BLaER1 (cell line): Measurements from ENCODE around the gene TANGO2.
A peak's percentile ranks its signal among the peaks of the same experiment; 100 is the strongest.

Experiments used
- H3K27ac ChIP-seq: shearing (Covaris generic); formaldehyde crosslinking; 2 replicates; pipeline ENCODE4 v1.8.1; 2022
- H3K27me3 ChIP-seq: shearing (Covaris generic); formaldehyde crosslinking; 2 replicates; pipeline ENCODE4 v1.8.1; 2022
- H3K36me3 ChIP-seq: shearing (Covaris generic); formaldehyde crosslinking; 2 replicates; pipeline ENCODE4 v1.8.1; 2022
- H3K4me1 ChIP-seq: shearing (Covaris generic); formaldehyde crosslinking; 2 replicates; pipeline ENCODE4 v1.8.1; 2022
- H3K4me2 ChIP-seq: shearing (Covaris generic); formaldehyde crosslinking; 2 replicates; pipeline ENCODE4 v1.8.1; 2022
- H3K4me3 ChIP-seq: shearing (Covaris generic); formaldehyde crosslinking; 2 replicates; pipeline ENCODE4 v1.8.1; 2022
- H3K9ac ChIP-seq: shearing (Covaris generic); formaldehyde crosslinking; 2 replicates; pipeline ENCODE4 v1.8.1; 2022
- H3K9me3 ChIP-seq: shearing (Covaris generic); formaldehyde crosslinking; 2 replicates; pipeline ENCODE4 v1.8.1; 2022
- H4K20me1 ChIP-seq: shearing (Covaris generic); formaldehyde crosslinking; 2 replicates; pipeline ENCODE4 v1.8.1; 2022
- Cebpa-rat ChIP-seq: shearing (Covaris generic); IDR thresholded peaks from 2 replicates; pipeline ENCODE4 v1.8.1; 2022

The TANGO2 gene

GRCh38 chr22:19995611-19996339, 25.1 kb upstream of the TANGO2 start:
- no peak for TF ChIP-seq Cebpa-rat
- H3K27ac ChIP-seq, result peak overlapping the region; percentile 49
- H3K4me3 ChIP-seq, result no peak overlapping the region
- H3K9ac ChIP-seq, result peak overlapping the region; percentile 48; the same call in 1 of the 2 replicates
- H3K4me1 ChIP-seq, result peaks cover 83% of the 10 kb centered on the region
- H3K4me2 ChIP-seq, result peak overlapping the region; percentile 87
- H3K9me3 ChIP-seq, result no peaks in the 10 kb centered on the region
- no peaks in the 10 kb centered on the region for H4K20me1 ChIP-seq
- no peaks in the 10 kb centered on the region for H3K36me3 ChIP-seq
- H3K27me3 ChIP-seq, result no peaks in the 10 kb centered on the region

- Histone ChIP-seq H3K4me2 (peak overlapping the region; percentile 87), H4K20me1 (no peaks in the 10 kb centered on the region), H3K27me3 (no peaks in the 10 kb centered on the region), H3K4me3 (no peak overlapping the region), H3K27ac (no peak overlapping the region), H3K4me1 (peaks cover 85% of the 10 kb centered on the region), H3K9ac (no peak overlapping the region), H3K36me3 (no peaks in the 10 kb centered on the region), H3K9me3 (no peaks in the 10 kb centered on the region)
- no peak for TF ChIP-seq Cebpa-rat
Observed at GRCh38 chr22:19996694-19997384, 24.1 kb upstream of the TANGO2 start.

- H3K36me3 ChIP-seq, result no peaks in the 10 kb centered on the region
- H3K27ac ChIP-seq, result peak overlapping the region; percentile 50; the same call in 1 of the 2 replicates
- peak overlapping the region; percentile 78 for H3K4me2 ChIP-seq
- H3K4me1 ChIP-seq, result peaks cover 85% of the 10 kb centered on the region
- TF ChIP-seq Cebpa-rat, result no peak
- no peak overlapping the region for H3K4me3 ChIP-seq
- no peaks in the 10 kb centered on the region for H3K27me3 ChIP-seq
- 0 out of 2 replicates have a peak overlapping the region, but pooled peaks have one; percentile 20 for H3K9ac ChIP-seq
- no peaks in the 10 kb centered on the region for H3K9me3 ChIP-seq
- no peaks in the 10 kb centered on the region for H4K20me1 ChIP-seq
Observed at GRCh38 chr22:19997561-19998231, 23.2 kb upstream of the TANGO2 start.

DNA sequence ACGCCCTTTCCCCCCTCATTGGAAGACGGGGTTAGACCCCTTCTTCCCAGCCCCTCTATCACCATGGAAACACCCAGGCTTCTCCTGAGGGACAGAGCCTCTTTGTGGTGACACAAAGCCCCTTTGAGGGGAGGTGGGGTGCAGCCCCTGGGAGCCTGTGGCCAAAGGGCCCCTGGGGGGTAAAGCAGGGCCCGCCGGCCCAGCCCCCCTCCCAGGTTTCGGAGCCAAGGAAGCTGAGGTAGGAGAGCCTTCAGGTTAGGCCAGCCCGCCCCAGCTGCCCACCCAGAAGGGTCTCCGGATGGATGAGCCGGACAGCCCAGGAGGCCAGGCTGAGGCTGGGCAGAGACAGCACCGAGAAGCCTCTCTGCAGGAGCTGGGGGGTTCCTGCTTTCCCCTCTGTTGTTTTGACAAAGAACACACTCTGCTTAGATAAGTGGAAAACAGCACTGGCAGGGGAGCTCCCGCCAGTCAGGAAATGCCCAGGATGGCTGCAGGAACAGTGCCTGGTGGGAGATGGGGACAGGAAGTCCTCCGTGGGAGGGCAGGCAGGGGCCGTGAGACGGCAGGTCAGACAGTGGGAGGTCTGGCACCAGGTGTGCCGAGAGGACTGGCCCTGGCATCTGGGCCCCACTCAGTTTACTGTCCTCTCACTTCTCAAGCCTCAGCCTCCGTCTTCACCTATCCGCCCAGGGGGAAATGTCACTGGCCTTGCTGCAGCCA, 22.5 kb upstream of the TANGO2 start:
- H3K27me3 ChIP-seq, result no peaks in the 10 kb centered on the region
- H3K27ac ChIP-seq, result peak overlapping the region; percentile 50; the same call in 1 of the 2 replicates
- peaks cover 3% of the 10 kb centered on the region for H3K9me3 ChIP-seq
- no peak overlapping the region for H3K4me3 ChIP-seq
- no peak for TF ChIP-seq Cebpa-rat
- no peaks in the 10 kb centered on the region for H3K36me3 ChIP-seq
- peak overlapping the region; percentile 78 for H3K4me2 ChIP-seq
- H3K9ac ChIP-seq, result peak overlapping the region; percentile 20; the same call in 1 of the 2 replicates
- peaks cover 86% of the 10 kb centered on the region for H3K4me1 ChIP-seq
- H4K20me1 ChIP-seq, result no peaks in the 10 kb centered on the region

- H3K4me1 ChIP-seq, result peaks cover 86% of the 10 kb centered on the region
- no peaks in the 10 kb centered on the region; the same call in 1 of the 2 replicates for H3K36me3 ChIP-seq
- H3K27me3 ChIP-seq, result no peaks in the 10 kb centered on the region
- peak overlapping the region; percentile 78 for H3K4me2 ChIP-seq
- H4K20me1 ChIP-seq, result no peaks in the 10 kb centered on the region
- no peak overlapping the region for H3K4me3 ChIP-seq
- H3K27ac ChIP-seq, result 0 out of 2 replicates have a peak overlapping the region, but pooled peaks have one; percentile 50
- no peak overlapping the region for H3K9ac ChIP-seq
- H3K9me3 ChIP-seq, result peaks cover 11% of the 10 kb centered on the region
- no peak for TF ChIP-seq Cebpa-rat
Observed at GRCh38 chr22:19998991-19999820, 21.7 kb upstream of the TANGO2 start.

- Histone ChIP-seq H3K9ac (peak overlapping the region; percentile 25; the same call in 1 of the 2 replicates), H4K20me1 (no peaks in the 10 kb centered on the region), H3K4me1 (peaks cover 77% of the 10 kb centered on the region), H3K9me3 (peaks cover 17% of the 10 kb centered on the region), H3K4me2 (peak overlapping the region; percentile 78), H3K36me3 (no peaks in the 10 kb centered on the region; the same call in 1 of the 2 replicates), H3K27ac (peak overlapping the region; percentile 33; the same call in 1 of the 2 replicates), H3K4me3 (no peak overlapping the region), H3K27me3 (no peaks in the 10 kb centered on the region)
- no peak for TF ChIP-seq Cebpa-rat
Observed at GRCh38 chr22:20000246-20001081, 20.4 kb upstream of the TANGO2 start.

GRCh38 chr22:20001082-20001638, 19.8 kb upstream of the TANGO2 start:
- no peaks in the 10 kb centered on the region; the same call in 1 of the 2 replicates for H3K36me3 ChIP-seq
- TF ChIP-seq Cebpa-rat, result no peak
- H3K4me1 ChIP-seq, result peaks cover 70% of the 10 kb centered on the region
- H3K9ac ChIP-seq, result peak overlapping the region; percentile 25; the same call in 1 of the 2 replicates
- H4K20me1 ChIP-seq, result no peaks in the 10 kb centered on the region
- no peak overlapping the region for H3K4me3 ChIP-seq
- H3K4me2 ChIP-seq, result peak overlapping the region; percentile 78
- H3K9me3 ChIP-seq, result peaks cover 17% of the 10 kb centered on the region
- H3K27me3 ChIP-seq, result no peaks in the 10 kb centered on the region
- H3K27ac ChIP-seq, result peak overlapping the region; percentile 33
